NB4 (cell line): ENCODE results near the gene C20orf173.

Source experiments
- CTCF ChIP-seq: IDR thresholded peaks from one replicate; pipeline ENCODE4 v1.5.1; 2012; ENCODE audit warnings: low read depth, low read length
- MAX ChIP-seq: IDR thresholded peaks from 2 replicates; pipeline ENCODE4 v1.6.1; 2011; ENCODE audit warnings: low read depth, low read length
- POLR2A ChIP-seq: IDR thresholded peaks from 2 replicates; pipeline ENCODE4 v1.6.1; 2011; ENCODE audit warnings: mild to moderate bottlenecking; ENCODE audit not compliant: insufficient read length; ENCODE audit errors: extremely low read depth

GRCh38 chr20:35497780-35498189, 31.7 kb downstream of the C20orf173 start:
- TF ChIP-seq CTCF (no peak), POLR2A (no peak), MAX (no peak)
